Body of pancreas (tissue), 4 donors: ENCODE data around the gene TEKT3.

Experiments
- POLR2A ChIP-seq, 3 donors: fragments of 450-650 bp; IDR thresholded peaks; one replicate each; pipeline ENCODE4 v1.6.1; 2016; ENCODE audit warnings: antibody characterized with exemption in 3 of 3, mild to moderate bottlenecking in 2 of 3
- TF ChIP-seq, protein P1 (sequence below), 7 experiments: fragments of 450-650 bp in 4 of 7; fragments of 200-600 bp in 3 of 7; sonication (generic) in 3 of 7; IDR thresholded peaks; one replicate each; pipeline ENCODE4 v1.5.1; 2016 to 2019; ENCODE audit warnings: antibody characterized with exemption in 7 of 7

DNA sequence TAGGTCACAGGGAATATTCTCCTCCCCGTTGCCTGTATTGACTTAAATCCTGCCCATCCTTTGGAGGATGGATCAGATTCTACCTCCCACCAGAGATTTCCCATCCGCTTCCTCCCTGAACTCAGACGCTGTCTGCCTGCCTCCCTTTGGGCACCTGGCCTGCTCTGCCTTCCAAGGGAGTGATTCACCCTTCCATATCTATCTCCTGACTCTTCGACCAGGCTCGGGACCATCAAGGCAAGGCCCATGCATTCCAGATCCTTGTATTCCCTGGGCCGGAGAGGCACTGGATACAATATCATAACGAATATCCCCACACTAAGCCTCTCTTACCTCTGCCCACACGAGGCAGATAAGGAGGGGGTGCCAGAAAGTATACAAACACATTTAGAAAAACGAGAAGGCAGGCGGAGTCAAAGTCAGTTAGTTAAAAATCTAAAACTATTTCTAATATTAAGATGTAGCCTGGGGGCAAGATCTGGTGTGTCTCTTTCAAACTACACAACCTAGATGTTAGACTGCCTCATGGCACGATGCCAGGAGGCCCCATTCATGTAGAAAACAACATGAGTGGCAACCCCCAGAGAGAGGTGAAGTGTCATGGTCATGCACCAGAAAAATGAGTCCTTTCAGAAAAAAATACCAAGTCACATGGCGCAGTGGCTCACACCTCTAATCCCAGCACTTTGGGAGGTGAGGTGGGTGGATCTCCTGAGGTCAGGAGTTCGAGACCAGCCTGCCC, 85.5 kb downstream of the TEKT3 start:
- TF ChIP-seq, protein P1, sequence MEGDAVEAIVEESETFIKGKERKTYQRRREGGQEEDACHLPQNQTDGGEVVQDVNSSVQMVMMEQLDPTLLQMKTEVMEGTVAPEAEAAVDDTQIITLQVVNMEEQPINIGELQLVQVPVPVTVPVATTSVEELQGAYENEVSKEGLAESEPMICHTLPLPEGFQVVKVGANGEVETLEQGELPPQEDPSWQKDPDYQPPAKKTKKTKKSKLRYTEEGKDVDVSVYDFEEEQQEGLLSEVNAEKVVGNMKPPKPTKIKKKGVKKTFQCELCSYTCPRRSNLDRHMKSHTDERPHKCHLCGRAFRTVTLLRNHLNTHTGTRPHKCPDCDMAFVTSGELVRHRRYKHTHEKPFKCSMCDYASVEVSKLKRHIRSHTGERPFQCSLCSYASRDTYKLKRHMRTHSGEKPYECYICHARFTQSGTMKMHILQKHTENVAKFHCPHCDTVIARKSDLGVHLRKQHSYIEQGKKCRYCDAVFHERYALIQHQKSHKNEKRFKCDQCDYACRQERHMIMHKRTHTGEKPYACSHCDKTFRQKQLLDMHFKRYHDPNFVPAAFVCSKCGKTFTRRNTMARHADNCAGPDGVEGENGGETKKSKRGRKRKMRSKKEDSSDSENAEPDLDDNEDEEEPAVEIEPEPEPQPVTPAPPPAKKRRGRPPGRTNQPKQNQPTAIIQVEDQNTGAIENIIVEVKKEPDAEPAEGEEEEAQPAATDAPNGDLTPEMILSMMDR (IDR thresholded peaks at IDR 0.05), result no peak
- TF ChIP-seq POLR2A (IDR thresholded peaks at IDR 0.05), result no peak
